Neural progenitor cell (in vitro differentiated cells): Measurements from ENCODE around the gene CYSTM1.

Experiments used
- CTCF ChIP-seq: fragments of 200-600 bp; sonication (generic); IDR thresholded peaks from 2 replicates; pipeline ENCODE4 v1.5.1; 2017; ENCODE audit warnings: antibody characterized with exemption, mild to moderate bottlenecking
- EZH2 ChIP-seq: fragments of 200-600 bp; sonication (generic); IDR thresholded peaks from 2 replicates; pipeline ENCODE4 v1.6.1; 2017; ENCODE audit warnings: antibody characterized with exemption, mild to moderate bottlenecking, moderate library complexity
- EZH2phosphoT487 ChIP-seq: fragments of 200-600 bp; sonication (generic); IDR thresholded peaks from 2 replicates; pipeline ENCODE4 v1.6.1; 2017; ENCODE audit warnings: antibody characterized with exemption

- TF ChIP-seq CTCF: no peak
- no peak for TF ChIP-seq EZH2phosphoT487
- no peak for TF ChIP-seq EZH2
Observed at GRCh38 chr5:140287801-140288521, 113.0 kb downstream of the CYSTM1 start.
